SK-N-SH (cell line): ENCODE measurements around the gene NAA11. TPM values are rescaled to one million over a fixed set of nuclear protein-coding genes. Genes with fewer than 3 reads are reported as not detected.

Experiments
- CTCF ChIA-PET: fragments of 300-600, 350-600 bp; formaldehyde crosslinking; extraction: SDS; loops from one replicate; lab custom pipeline; 2021; lab: Yijun Ruan, JAX
- POLR2A ChIA-PET: fragments of 350-600 bp; sonication (Branson Sonifier 250); formaldehyde crosslinking; extraction: SDS; loops from one replicate; lab custom pipeline; 2020; ENCODE audit warnings: antibody characterized with exemption, inconsistent platforms; lab: Yijun Ruan, JAX
- DNase-seq: peaks from one replicate; pipeline ENCODE4 v3.0.0; 2012
- H2AFZ ChIP-seq: fragments of 200-600 bp; sonication (generic); 2 replicates; pipeline ENCODE4 v1.8.1; 2016; ENCODE audit warnings: antibody characterized with exemption, mild to moderate bottlenecking, low read depth
- H3F3A ChIP-seq: fragments of 200-600 bp; sonication (generic); replicated peaks from 2 replicates; pipeline ENCODE3; 2016; ENCODE audit warnings: antibody characterized with exemption, mild to moderate bottlenecking; ENCODE audit not compliant: insufficient read depth
- H3K27ac ChIP-seq, 2 experiments: fragments of 200-500 bp in 1 of 2; fragments of 200-600 bp in 1 of 2; sonication (Bioruptor generic) in 1 of 2; sonication (generic), shearing (Covaris generic) in 1 of 2; 2 replicates each; pipeline versions ENCODE4 v1.5.1 to v1.6.1; 2014 to 2016; ENCODE audit warnings: low read depth in 2 of 2, inconsistent platforms in 1 of 2, low read length in 1 of 2, mild to moderate bottlenecking in 1 of 2, mixed read lengths in 1 of 2
- H3K27me3 ChIP-seq: fragments of 200-600 bp; sonication (generic), shearing (Covaris generic); 2 replicates; pipeline ENCODE4 v1.6.1; 2016; ENCODE audit warnings: mixed run types; ENCODE audit not compliant: insufficient read depth
- H3K36me3 ChIP-seq, 2 experiments: fragments of 200-500 bp in 1 of 2; fragments of 200-600 bp in 1 of 2; sonication (Bioruptor generic) in 1 of 2; sonication (generic) in 1 of 2; replicated peaks in 1 of 2; 2 replicates each; pipeline versions ENCODE3 to v1.5.1; 2014 to 2016; ENCODE audit warnings: low read length in 1 of 2, mild to moderate bottlenecking in 1 of 2; ENCODE audit not compliant: insufficient read depth in 2 of 2, control insufficient read depth in 1 of 2
- H3K4me1 ChIP-seq, 2 experiments: fragments of 200-500 bp in 1 of 2; fragments of 200-600 bp in 1 of 2; sonication (Bioruptor generic) in 1 of 2; sonication (generic), shearing (Covaris generic) in 1 of 2; 2 replicates each; pipeline versions ENCODE4 v1.5.1 to v1.6.1; 2014 to 2016; ENCODE audit warnings: low read depth in 1 of 2, low read length in 1 of 2, mixed run types in 1 of 2; ENCODE audit not compliant: insufficient read depth in 2 of 2, control insufficient read depth in 1 of 2
- H3K4me2 ChIP-seq: fragments of 200-600 bp; sonication (generic), shearing (Covaris generic); 2 replicates; pipeline ENCODE4 v1.6.1; 2017; ENCODE audit warnings: mixed run types
- H3K4me3 ChIP-seq, 2 experiments: fragments of 200-500 bp in 1 of 2; fragments of 200-600 bp in 1 of 2; sonication (Bioruptor generic) in 1 of 2; sonication (generic), shearing (Covaris generic) in 1 of 2; 2 replicates each; pipeline versions ENCODE4 v1.5.1 to v1.8.1; 2014 to 2016; ENCODE audit warnings: low read depth in 2 of 2, inconsistent platforms in 1 of 2, low read length in 1 of 2, mild to moderate bottlenecking in 1 of 2, mixed read lengths in 1 of 2, moderate library complexity in 1 of 2
- H3K79me2 ChIP-seq: fragments of 200-600 bp; sonication (generic); 2 replicates; pipeline ENCODE4 v1.8.1; 2017; ENCODE audit warnings: mild to moderate bottlenecking; ENCODE audit not compliant: insufficient read depth
- H3K9ac ChIP-seq: fragments of 200-600 bp; sonication (generic); 2 replicates; pipeline ENCODE4 v1.6.1; 2017; ENCODE audit warnings: mixed run types
- H3K9me2 ChIP-seq: fragments of 200-600 bp; sonication (generic); 2 replicates; pipeline ENCODE4 v1.6.1; 2017; ENCODE audit warnings: mixed run types
- H3K9me3 ChIP-seq: fragments of 200-600 bp; sonication (generic); 2 replicates; pipeline ENCODE4 v1.6.1; 2017; ENCODE audit warnings: mixed run types, mild to moderate bottlenecking, moderate library complexity
- H4K20me1 ChIP-seq: fragments of 200-600 bp; sonication (generic); 2 replicates; pipeline ENCODE4 v1.6.1; 2017; ENCODE audit warnings: mild to moderate bottlenecking, mixed run types; ENCODE audit not compliant: insufficient read depth
- CHD2 ChIP-seq: fragments of 150-350 bp; IDR thresholded peaks from 2 replicates; pipeline ENCODE4 v1.6.1; 2018; ENCODE audit warnings: low read length; ENCODE audit not compliant: partially characterized antibody
- ELF1 ChIP-seq: IDR thresholded peaks from 2 replicates; pipeline ENCODE4 v1.4.0; 2012
- EP300 ChIP-seq, 2 experiments: IDR thresholded peaks; 2 replicates each; pipeline versions ENCODE4 v1.4.0 to v1.6.1; 2012; ENCODE audit warnings: borderline replicate concordance in 1 of 2, low read depth in 1 of 2, low read length in 1 of 2
- EZH2phosphoT487 ChIP-seq: fragments of 200-600 bp; sonication (generic); IDR thresholded peaks from 2 replicates; pipeline ENCODE4 v1.6.1; 2017; ENCODE audit warnings: low read depth, mixed run types, mild to moderate bottlenecking, antibody characterized with exemption, moderate library complexity, borderline replicate concordance
- FOSL2 ChIP-seq: IDR thresholded peaks from 2 replicates; pipeline ENCODE4 v1.4.0; 2012; ENCODE audit warnings: low read depth, mild to moderate bottlenecking, moderate library complexity, borderline replicate concordance
- FOXJ3 ChIP-seq: sonication (generic); formaldehyde crosslinking; IDR thresholded peaks from 2 replicates; pipeline ENCODE4 v1.5.1; 2020; ENCODE audit warnings: mild to moderate bottlenecking, missing genetic modification reagents
- FOXM1 ChIP-seq: IDR thresholded peaks from 2 replicates; pipeline ENCODE4 v1.4.0; 2012; ENCODE audit warnings: low read depth, mild to moderate bottlenecking
- IRF3 ChIP-seq: fragments of 150-350 bp; IDR thresholded peaks from 2 replicates; pipeline ENCODE4 v1.6.1; 2016; ENCODE audit warnings: mild to moderate bottlenecking, low read depth, low read length
- MEF2A ChIP-seq: IDR thresholded peaks from 2 replicates; pipeline ENCODE4 v1.4.0; 2012; ENCODE audit warnings: low read depth, borderline replicate concordance
- MXI1 ChIP-seq: IDR thresholded peaks from 2 replicates; pipeline ENCODE4 v1.6.1; 2012; ENCODE audit warnings: mild to moderate bottlenecking, low read depth, low read length, improper control_type of control experiment
- NRF1 ChIP-seq: IDR thresholded peaks from 2 replicates; pipeline ENCODE4 v1.6.1; 2012; ENCODE audit warnings: low read depth, mild to moderate bottlenecking, low read length
- POLR2AphosphoS5 ChIP-seq: IDR thresholded peaks from 2 replicates; pipeline ENCODE4 v1.6.1; 2012; ENCODE audit warnings: low read depth, low read length
- RCOR1 ChIP-seq: fragments of 150-350 bp; IDR thresholded peaks from 2 replicates; pipeline ENCODE4 v1.6.1; 2017; ENCODE audit warnings: antibody characterized with exemption, low read length
- SIN3A ChIP-seq: IDR thresholded peaks from 2 replicates; pipeline ENCODE4 v1.6.1; 2012; ENCODE audit warnings: low read depth, mild to moderate bottlenecking, low read length, moderate library complexity, borderline replicate concordance
- SMC3 ChIP-seq: IDR thresholded peaks from 2 replicates; pipeline ENCODE4 v1.6.1; 2012; ENCODE audit warnings: low read depth, low read length, improper control_type of control experiment
- TAF1 ChIP-seq: IDR thresholded peaks from 2 replicates; pipeline ENCODE4 v1.6.1; 2012; ENCODE audit warnings: low read depth, mild to moderate bottlenecking, low read length, moderate library complexity, borderline replicate concordance
- TCF12 ChIP-seq: IDR thresholded peaks from 2 replicates; pipeline ENCODE4 v1.4.0; 2012
- TEAD4 ChIP-seq: IDR thresholded peaks from 2 replicates; pipeline ENCODE4 v1.4.0; 2012; ENCODE audit warnings: mild to moderate bottlenecking, borderline replicate concordance; ENCODE audit not compliant: insufficient read depth
- USF1 ChIP-seq: IDR thresholded peaks from 2 replicates; pipeline ENCODE4 v1.4.0; 2012; ENCODE audit warnings: low read depth, borderline replicate concordance
- YY1 ChIP-seq: IDR thresholded peaks from 2 replicates; pipeline ENCODE4 v1.4.0; 2012; ENCODE audit warnings: low read depth, mild to moderate bottlenecking
- WGBS: methylation state at CpG from one replicate; pipeline ENCODE4 v1.1.6; 2017; ENCODE audit warnings: low lambda C conversion rate; 5-methylcytosine and 5-hydroxymethylcytosine counted together
- polyA plus RNA-seq, 3 experiments: library from polyadenylated mRNA; depleted of rRNA; stranded (reverse); fragments of >200 nt; gene quantifications; 2 replicates each; pipeline ENCODE4 v1.2.3, GENCODE V29; 2012
- TF ChIP-seq, protein P1 (sequence below): IDR thresholded peaks from 2 replicates; pipeline ENCODE4 v1.6.1; 2012; ENCODE audit warnings: mild to moderate bottlenecking, low read depth, low read length, moderate library complexity

The NAA11 gene
- polyA plus RNA-seq, 1 of the 3 experiments (the other 2 are of a cell fraction) = not detected

- TF ChIP-seq TAF1 (no peak), EP300 (IDR thresholded peaks at IDR 0.05; ENCODE audit: borderline replicate concordance in 1 of 2, low read depth in 1 of 2, low read length in 1 of 2) (no peak)
- TF ChIP-seq, all 33 proteins: peak for 0
These were observed 28.4 kb downstream of the NAA11 start (continued) for GRCh38 chr4:79297479-79297878.

- TF ChIP-seq MEF2A (no peak), TCF12 (no peak), SIN3A (no peak), FOXM1 (no peak), TEAD4 (no peak), EZH2phosphoT487 (no peak), YY1 (no peak), NRF1 (no peak), CHD2 (no peak), TAF1 (no peak), ELF1 (no peak), IRF3 (no peak), USF1 (no peak), RCOR1 (no peak), FOXJ3 (no peak), POLR2AphosphoS5 (no peak), MXI1 (no peak), SMC3 (no peak), FOSL2 (no peak)
- TF ChIP-seq, protein P1, sequence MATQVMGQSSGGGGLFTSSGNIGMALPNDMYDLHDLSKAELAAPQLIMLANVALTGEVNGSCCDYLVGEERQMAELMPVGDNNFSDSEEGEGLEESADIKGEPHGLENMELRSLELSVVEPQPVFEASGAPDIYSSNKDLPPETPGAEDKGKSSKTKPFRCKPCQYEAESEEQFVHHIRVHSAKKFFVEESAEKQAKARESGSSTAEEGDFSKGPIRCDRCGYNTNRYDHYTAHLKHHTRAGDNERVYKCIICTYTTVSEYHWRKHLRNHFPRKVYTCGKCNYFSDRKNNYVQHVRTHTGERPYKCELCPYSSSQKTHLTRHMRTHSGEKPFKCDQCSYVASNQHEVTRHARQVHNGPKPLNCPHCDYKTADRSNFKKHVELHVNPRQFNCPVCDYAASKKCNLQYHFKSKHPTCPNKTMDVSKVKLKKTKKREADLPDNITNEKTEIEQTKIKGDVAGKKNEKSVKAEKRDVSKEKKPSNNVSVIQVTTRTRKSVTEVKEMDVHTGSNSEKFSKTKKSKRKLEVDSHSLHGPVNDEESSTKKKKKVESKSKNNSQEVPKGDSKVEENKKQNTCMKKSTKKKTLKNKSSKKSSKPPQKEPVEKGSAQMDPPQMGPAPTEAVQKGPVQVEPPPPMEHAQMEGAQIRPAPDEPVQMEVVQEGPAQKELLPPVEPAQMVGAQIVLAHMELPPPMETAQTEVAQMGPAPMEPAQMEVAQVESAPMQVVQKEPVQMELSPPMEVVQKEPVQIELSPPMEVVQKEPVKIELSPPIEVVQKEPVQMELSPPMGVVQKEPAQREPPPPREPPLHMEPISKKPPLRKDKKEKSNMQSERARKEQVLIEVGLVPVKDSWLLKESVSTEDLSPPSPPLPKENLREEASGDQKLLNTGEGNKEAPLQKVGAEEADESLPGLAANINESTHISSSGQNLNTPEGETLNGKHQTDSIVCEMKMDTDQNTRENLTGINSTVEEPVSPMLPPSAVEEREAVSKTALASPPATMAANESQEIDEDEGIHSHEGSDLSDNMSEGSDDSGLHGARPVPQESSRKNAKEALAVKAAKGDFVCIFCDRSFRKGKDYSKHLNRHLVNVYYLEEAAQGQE = no peak
- DNase-seq = no peak
- H3K4me2 ChIP-seq = no peak overlapping the region
- no peak overlapping the region for H2AFZ ChIP-seq
- no peaks in the 10 kb centered on the region for H3K27me3 ChIP-seq
- no peaks in the 10 kb centered on the region for H3K79me2 ChIP-seq
- H3F3A ChIP-seq = no peaks in the 10 kb centered on the region
- H3K27ac ChIP-seq = no peak overlapping the region
- no peak overlapping the region for H3K9ac ChIP-seq
- no peaks in the 10 kb centered on the region for H3K9me2 ChIP-seq
- WGBS = 64% methylated on average over 2 of the region's 11 CpGs
- no peaks in the 10 kb centered on the region for H3K36me3 ChIP-seq
- POLR2A ChIA-PET = no interaction called here
- H3K9me3 ChIP-seq = no peaks in the 10 kb centered on the region
- CTCF ChIA-PET = no interaction called here
- no peaks in the 10 kb centered on the region for H4K20me1 ChIP-seq
- no peak overlapping the region for H3K4me3 ChIP-seq
- H3K4me1 ChIP-seq = peaks cover 0 to 2% of the 10 kb centered on the region in 2 experiments; a peak in 1 of 4 replicates
These were observed 29.0 kb downstream of the NAA11 start for GRCh38 chr4:79296768-79297428.
